ENCODE measurements around the gene ADH4. TPM values are rescaled to one million over a fixed set of nuclear protein-coding genes. Genes with fewer than 3 reads are reported as not detected.
"Not testable (repeated sequence)": the region's sequence is repeated elsewhere in the genome, so short reads cannot be mapped to it uniquely, and the experiment has no call there.

ADH4 gene
- total RNA-seq, 1 experiment from 2014 or later: not detected

- intact Hi-C loops (cut with micrococcal nuclease; ENCODE audit: unreplicated experiment): no loop called here
- no peaks in the 10 kb centered on the region for H3K27me3 Mint-ChIP-seq (ENCODE audit: unreplicated experiment)
- H3K36me3 Mint-ChIP-seq (ENCODE audit: insufficient read depth, unreplicated experiment): no peaks in the 10 kb centered on the region
- H3K4me1 Mint-ChIP-seq (ENCODE audit: low read depth, unreplicated experiment): no peaks in the 10 kb centered on the region
- no peak overlapping the region for H3K27ac Mint-ChIP-seq (ENCODE audit: unreplicated experiment)
- no peak overlapping the region for H3K4me3 Mint-ChIP-seq (ENCODE audit: low read depth, unreplicated experiment)
- BruUV-seq (replicated peaks): no TSS peak
- TF ChIP-seq CTCF (IDR thresholded peaks at IDR 0.05; ENCODE audit: unreplicated experiment): no peak
- CTCF ChIA-PET: no interaction called here
- DNase-seq: no peak
- H3K9me3 Mint-ChIP-seq (ENCODE audit: low read depth, unreplicated experiment): no peaks in the 10 kb centered on the region
These were observed 17.7 kb downstream of the ADH4 start for GRCh38 chr4:99126376-99126775.

- DNase-seq: no peak
- Mint-ChIP-seq H3K27me3 (ENCODE audit: unreplicated experiment) (no peaks in the 10 kb centered on the region), H3K27ac (ENCODE audit: unreplicated experiment) (no peak overlapping the region), H3K4me1 (ENCODE audit: low read depth, unreplicated experiment) (no peaks in the 10 kb centered on the region), H3K4me3 (ENCODE audit: low read depth, unreplicated experiment) (no peak overlapping the region), H3K36me3 (ENCODE audit: insufficient read depth, unreplicated experiment) (no peaks in the 10 kb centered on the region), H3K9me3 (ENCODE audit: low read depth, unreplicated experiment) (no peaks in the 10 kb centered on the region)
- BruUV-seq (replicated peaks): no TSS peak
- intact Hi-C loops (cut with micrococcal nuclease; ENCODE audit: unreplicated experiment): no loop called here
- no peak for TF ChIP-seq CTCF (IDR thresholded peaks at IDR 0.05; ENCODE audit: unreplicated experiment)
- CTCF ChIA-PET: no interaction called here
These were observed 23.1 kb downstream of the ADH4 start for GRCh38 chr4:99121008-99121407.

- H3K4me1 Mint-ChIP-seq (ENCODE audit: low read depth, unreplicated experiment): no peaks in the 10 kb centered on the region
- H3K4me3 Mint-ChIP-seq (ENCODE audit: low read depth, unreplicated experiment): no peak overlapping the region
- intact Hi-C loops (cut with micrococcal nuclease; ENCODE audit: unreplicated experiment): no loop called here
- CTCF ChIA-PET: no interaction called here
- no TSS peak for BruUV-seq (replicated peaks)
- no peak for DNase-seq
- H3K27me3 Mint-ChIP-seq (ENCODE audit: unreplicated experiment): no peaks in the 10 kb centered on the region
- H3K27ac Mint-ChIP-seq (ENCODE audit: unreplicated experiment): no peak overlapping the region
- no peaks in the 10 kb centered on the region for H3K9me3 Mint-ChIP-seq (ENCODE audit: low read depth, unreplicated experiment)
- no peak for TF ChIP-seq CTCF (IDR thresholded peaks at IDR 0.05; ENCODE audit: unreplicated experiment)
- no peaks in the 10 kb centered on the region for H3K36me3 Mint-ChIP-seq (ENCODE audit: insufficient read depth, unreplicated experiment)
These were observed 23.6 kb downstream of the ADH4 start for GRCh38 chr4:99120501-99120900.

GRCh38 chr4:99117876-99118693 lies 26.0 kb downstream of the ADH4 start:
- intact Hi-C loops (cut with micrococcal nuclease; ENCODE audit: unreplicated experiment): loop anchor here (1.0 kb wide), 2 partner anchors 287 to 345 kb away; no protein-coding TSS in a partner anchor
- no peaks in the 10 kb centered on the region for H3K27me3 Mint-ChIP-seq (ENCODE audit: unreplicated experiment)
- no peak overlapping the region for H3K27ac Mint-ChIP-seq (ENCODE audit: unreplicated experiment)
- H3K4me3 Mint-ChIP-seq (ENCODE audit: low read depth, unreplicated experiment): no peak overlapping the region
- CTCF ChIA-PET: no interaction called here
- no peaks in the 10 kb centered on the region for H3K9me3 Mint-ChIP-seq (ENCODE audit: low read depth, unreplicated experiment)
- no peak for DNase-seq
- no peaks in the 10 kb centered on the region for H3K36me3 Mint-ChIP-seq (ENCODE audit: insufficient read depth, unreplicated experiment)
- BruUV-seq (replicated peaks): no TSS peak
- no peaks in the 10 kb centered on the region for H3K4me1 Mint-ChIP-seq (ENCODE audit: low read depth, unreplicated experiment)
- no peak for TF ChIP-seq CTCF (IDR thresholded peaks at IDR 0.05; ENCODE audit: unreplicated experiment)

GRCh38 chr4:99117122-99117841 lies 26.8 kb downstream of the ADH4 start:
- H3K36me3 Mint-ChIP-seq (ENCODE audit: insufficient read depth, unreplicated experiment); H3K4me1 Mint-ChIP-seq (ENCODE audit: low read depth, unreplicated experiment); H3K27ac Mint-ChIP-seq (ENCODE audit: unreplicated experiment); H3K4me3 Mint-ChIP-seq (ENCODE audit: low read depth, unreplicated experiment); H3K9me3 Mint-ChIP-seq (ENCODE audit: low read depth, unreplicated experiment); H3K27me3 Mint-ChIP-seq (ENCODE audit: unreplicated experiment); CTCF ChIA-PET; DNase-seq; BruUV-seq (replicated peaks): not testable (repeated sequence)
- intact Hi-C loops (cut with micrococcal nuclease; ENCODE audit: unreplicated experiment): loop anchor here (1.0 kb wide), 1 partner anchor 346 kb away; no protein-coding TSS in a partner anchor

GRCh38 chr4:99109286-99109685 lies 34.8 kb downstream of the ADH4 start:
- H3K27ac Mint-ChIP-seq (ENCODE audit: unreplicated experiment); intact Hi-C loops (cut with micrococcal nuclease; ENCODE audit: unreplicated experiment); H3K36me3 Mint-ChIP-seq (ENCODE audit: insufficient read depth, unreplicated experiment); H3K4me1 Mint-ChIP-seq (ENCODE audit: low read depth, unreplicated experiment); CTCF ChIA-PET; DNase-seq; H3K9me3 Mint-ChIP-seq (ENCODE audit: low read depth, unreplicated experiment); H3K4me3 Mint-ChIP-seq (ENCODE audit: low read depth, unreplicated experiment); BruUV-seq (replicated peaks); H3K27me3 Mint-ChIP-seq (ENCODE audit: unreplicated experiment): not testable (repeated sequence)

All from Calu3 (cell line).